HEK293 (cell line): Measurements from ENCODE around the gene TEKT5.

Experiments
- GLIS1 ChIP-seq: fragments of 450-650 bp; formaldehyde crosslinking; IDR thresholded peaks from 2 replicates; pipeline ENCODE4 v1.5.1; 2016; ENCODE audit warnings: missing biosample characterization, missing genetic modification characterization
- HOXA7 ChIP-seq: sonication (generic); formaldehyde crosslinking; IDR thresholded peaks from 2 replicates; pipeline ENCODE4 v1.8.1; 2022; ENCODE audit warnings: missing genetic modification reagents, borderline replicate concordance
- MEIS1 ChIP-seq: sonication (generic); formaldehyde crosslinking; IDR thresholded peaks from 2 replicates; pipeline ENCODE4 v1.8.1; 2022; ENCODE audit warnings: missing genetic modification reagents, mild to moderate bottlenecking, borderline replicate concordance
- OVOL3 ChIP-seq: fragments of 450-650 bp; formaldehyde crosslinking; IDR thresholded peaks from 2 replicates; pipeline ENCODE4 v1.5.1; 2016; ENCODE audit warnings: missing biosample characterization, missing genetic modification characterization
- PRDM2 ChIP-seq: fragments of 450-650 bp; formaldehyde crosslinking; IDR thresholded peaks from 2 replicates; pipeline ENCODE4 v1.5.1; 2016; ENCODE audit warnings: missing biosample characterization, missing genetic modification characterization, borderline replicate concordance
- RBAK ChIP-seq: fragments of 450-650 bp; formaldehyde crosslinking; IDR thresholded peaks from 2 replicates; pipeline ENCODE4 v1.5.1; 2016; ENCODE audit warnings: missing biosample characterization, missing genetic modification characterization
- SALL2 ChIP-seq: fragments of 450-650 bp; formaldehyde crosslinking; IDR thresholded peaks from 2 replicates; pipeline ENCODE4 v1.5.0; 2017; ENCODE audit warnings: missing biosample characterization, mild to moderate bottlenecking, missing genetic modification characterization, borderline replicate concordance
- ZBTB11 ChIP-seq: fragments of 450-650 bp; formaldehyde crosslinking; conservative IDR thresholded peaks from 2 replicates; pipeline ENCODE4 v1.5.1; 2016; ENCODE audit warnings: low read depth, missing biosample characterization, missing genetic modification characterization
- ZFP3 ChIP-seq: fragments of 450-650 bp; formaldehyde crosslinking; IDR thresholded peaks from 2 replicates; pipeline ENCODE4 v1.5.1; 2016; ENCODE audit warnings: low read depth, missing biosample characterization, missing genetic modification characterization
- ZNF121 ChIP-seq: fragments of 450-650 bp; formaldehyde crosslinking; IDR thresholded peaks from 2 replicates; pipeline ENCODE4 v1.5.1; 2016; ENCODE audit warnings: missing biosample characterization, missing genetic modification characterization
- ZNF169 ChIP-seq: fragments of 450-650 bp; formaldehyde crosslinking; IDR thresholded peaks from 2 replicates; pipeline ENCODE4 v1.5.1; 2016; ENCODE audit warnings: missing biosample characterization, missing genetic modification characterization
- ZNF280D ChIP-seq: fragments of 450-650 bp; formaldehyde crosslinking; IDR thresholded peaks from 2 replicates; pipeline ENCODE4 v1.5.1; 2016; ENCODE audit warnings: missing biosample characterization, missing genetic modification characterization
- ZNF354C ChIP-seq: fragments of 450-650 bp; formaldehyde crosslinking; IDR thresholded peaks from 2 replicates; pipeline ENCODE4 v1.5.1; 2016; ENCODE audit warnings: missing biosample characterization, missing genetic modification characterization, low read depth, borderline replicate concordance
- ZNF501 ChIP-seq: fragments of 450-650 bp; formaldehyde crosslinking; IDR thresholded peaks from 2 replicates; pipeline ENCODE4 v1.5.1; 2016; ENCODE audit warnings: missing biosample characterization, missing genetic modification characterization
- ZNF529 ChIP-seq: fragments of 450-650 bp; formaldehyde crosslinking; IDR thresholded peaks from 2 replicates; pipeline ENCODE4 v1.5.1; 2017; ENCODE audit warnings: missing genetic modification characterization, missing biosample characterization; ENCODE audit not compliant: insufficient replicate concordance
- ZNF623 ChIP-seq: fragments of 450-650 bp; formaldehyde crosslinking; IDR thresholded peaks from 2 replicates; pipeline ENCODE4 v1.5.1; 2016; ENCODE audit warnings: missing biosample characterization, missing genetic modification characterization
- ZNF654 ChIP-seq: fragments of 450-650 bp; formaldehyde crosslinking; IDR thresholded peaks from 2 replicates; pipeline ENCODE4 v1.5.1; 2016; ENCODE audit warnings: low read depth, missing biosample characterization, missing genetic modification characterization
- ZNF791 ChIP-seq: fragments of 450-650 bp; formaldehyde crosslinking; IDR thresholded peaks from 2 replicates; pipeline ENCODE4 v1.5.1; 2016; ENCODE audit warnings: missing biosample characterization, missing genetic modification characterization
- ZNF830 ChIP-seq: fragments of 450-650 bp; IDR thresholded peaks from 2 replicates; pipeline ENCODE4 v1.5.0; 2018; ENCODE audit warnings: missing biosample characterization, missing genetic modification characterization, low read depth, mild to moderate bottlenecking, moderate library complexity
- ZXDB ChIP-seq: fragments of 450-650 bp; formaldehyde crosslinking; IDR thresholded peaks from 2 replicates; pipeline ENCODE4 v1.5.1; 2016; ENCODE audit warnings: missing biosample characterization, missing genetic modification characterization
- TF ChIP-seq, protein P1 (sequence below): fragments of 450-650 bp; formaldehyde crosslinking; IDR thresholded peaks from 2 replicates; pipeline ENCODE4 v1.5.1; 2016; ENCODE audit warnings: missing biosample characterization, missing genetic modification characterization
- TF ChIP-seq, protein P2 (sequence below): fragments of 450-650 bp; formaldehyde crosslinking; IDR thresholded peaks from 2 replicates; pipeline ENCODE4 v1.5.1; 2016; ENCODE audit warnings: missing biosample characterization, missing genetic modification characterization

Gene TEKT5

DNA sequence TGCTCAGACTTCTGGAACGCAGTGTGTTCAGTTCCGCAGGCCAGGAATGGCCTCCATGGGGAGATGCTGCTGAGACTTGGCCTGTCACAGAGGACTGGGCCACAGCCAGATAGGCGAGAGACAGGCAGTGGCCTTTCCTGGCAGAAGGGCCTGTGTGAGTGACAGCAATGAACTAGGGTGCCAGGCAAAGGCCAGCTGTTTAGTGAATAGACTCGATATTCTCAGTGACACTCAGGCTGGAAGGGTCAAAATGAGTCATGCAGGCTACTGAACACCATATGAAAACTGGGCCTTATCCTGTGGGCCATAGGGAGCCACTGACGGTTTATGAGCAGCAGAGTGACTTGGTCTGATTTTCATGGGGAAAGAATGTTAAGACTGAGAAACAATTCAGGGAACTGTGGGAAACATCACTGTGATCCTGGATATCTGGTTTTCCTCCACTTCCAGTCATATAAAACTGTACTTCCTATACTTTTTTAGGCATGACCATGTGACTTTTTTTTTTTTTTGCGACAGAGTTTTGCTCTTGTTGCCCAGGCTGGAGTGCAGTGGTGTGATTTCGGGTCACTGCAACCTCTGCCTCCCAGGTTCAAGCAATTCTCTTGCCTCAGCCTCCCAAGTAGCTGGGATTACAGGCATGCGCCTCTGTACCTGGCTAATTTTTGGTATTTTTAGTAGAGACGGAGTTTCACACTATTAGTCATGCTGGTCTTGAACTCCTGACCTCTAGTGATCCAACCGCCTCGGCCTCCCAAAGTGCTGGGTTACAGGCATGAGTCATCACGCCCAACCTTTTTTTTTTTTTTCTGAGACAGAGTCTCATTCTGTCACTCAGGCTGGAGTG, 43.7 kb upstream of the TEKT5 start (continued):
- TF ChIP-seq ZNF830 (tag by site-specific recombination), result no peak
- no peak for TF ChIP-seq ZNF121 (tag by site-specific recombination)
- TF ChIP-seq HOXA7 (CRISPR knock-in tag), result no peak
- no peak for TF ChIP-seq ZFP3 (tag by site-specific recombination)
- TF ChIP-seq SALL2 (tag by site-specific recombination), result no peak
- no peak for TF ChIP-seq ZNF529
- TF ChIP-seq ZNF280D (tag by site-specific recombination), result no peak
- TF ChIP-seq, protein P1, sequence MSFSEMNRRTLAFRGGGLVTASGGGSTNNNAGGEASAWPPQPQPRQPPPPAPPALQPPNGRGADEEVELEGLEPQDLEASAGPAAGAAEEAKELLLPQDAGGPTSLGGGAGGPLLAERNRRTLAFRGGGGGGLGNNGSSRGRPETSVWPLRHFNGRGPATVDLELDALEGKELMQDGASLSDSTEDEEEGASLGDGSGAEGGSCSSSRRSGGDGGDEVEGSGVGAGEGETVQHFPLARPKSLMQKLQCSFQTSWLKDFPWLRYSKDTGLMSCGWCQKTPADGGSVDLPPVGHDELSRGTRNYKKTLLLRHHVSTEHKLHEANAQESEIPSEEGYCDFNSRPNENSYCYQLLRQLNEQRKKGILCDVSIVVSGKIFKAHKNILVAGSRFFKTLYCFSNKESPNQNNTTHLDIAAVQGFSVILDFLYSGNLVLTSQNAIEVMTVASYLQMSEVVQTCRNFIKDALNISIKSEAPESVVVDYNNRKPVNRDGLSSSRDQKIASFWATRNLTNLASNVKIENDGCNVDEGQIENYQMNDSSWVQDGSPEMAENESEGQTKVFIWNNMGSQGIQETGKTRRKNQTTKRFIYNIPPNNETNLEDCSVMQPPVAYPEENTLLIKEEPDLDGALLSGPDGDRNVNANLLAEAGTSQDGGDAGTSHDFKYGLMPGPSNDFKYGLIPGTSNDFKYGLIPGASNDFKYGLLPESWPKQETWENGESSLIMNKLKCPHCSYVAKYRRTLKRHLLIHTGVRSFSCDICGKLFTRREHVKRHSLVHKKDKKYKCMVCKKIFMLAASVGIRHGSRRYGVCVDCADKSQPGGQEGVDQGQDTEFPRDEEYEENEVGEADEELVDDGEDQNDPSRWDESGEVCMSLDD (tag by site-specific recombination), result 0 out of 2 replicates have a peak, but pooled peaks have one; percentile 38
- TF ChIP-seq ZBTB11, result no peak
- no peak for TF ChIP-seq ZNF501
- TF ChIP-seq ZNF623 (tag by site-specific recombination), result no peak
- TF ChIP-seq ZNF654 (tag by site-specific recombination), result 0 out of 2 replicates have a peak, but pooled peaks have one; percentile 16
- TF ChIP-seq ZNF354C (tag by site-specific recombination), result no peak
- no peak for TF ChIP-seq ZNF791 (tag by site-specific recombination)
- no peak for TF ChIP-seq PRDM2 (tag by site-specific recombination)
- TF ChIP-seq ZXDB, result peak; percentile 54
- 0 out of 2 replicates have a peak, but pooled peaks have one; percentile 36 for TF ChIP-seq OVOL3 (tag by site-specific recombination)
- TF ChIP-seq RBAK (tag by site-specific recombination), result no peak
- TF ChIP-seq, protein P2, sequence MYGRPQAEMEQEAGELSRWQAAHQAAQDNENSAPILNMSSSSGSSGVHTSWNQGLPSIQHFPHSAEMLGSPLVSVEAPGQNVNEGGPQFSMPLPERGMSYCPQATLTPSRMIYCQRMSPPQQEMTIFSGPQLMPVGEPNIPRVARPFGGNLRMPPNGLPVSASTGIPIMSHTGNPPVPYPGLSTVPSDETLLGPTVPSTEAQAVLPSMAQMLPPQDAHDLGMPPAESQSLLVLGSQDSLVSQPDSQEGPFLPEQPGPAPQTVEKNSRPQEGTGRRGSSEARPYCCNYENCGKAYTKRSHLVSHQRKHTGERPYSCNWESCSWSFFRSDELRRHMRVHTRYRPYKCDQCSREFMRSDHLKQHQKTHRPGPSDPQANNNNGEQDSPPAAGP, result peak; percentile 91
- peak; percentile 83 for TF ChIP-seq GLIS1
- no peak for TF ChIP-seq ZNF169 (tag by site-specific recombination)
- TF ChIP-seq MEIS1 (CRISPR knock-in tag), result peak; percentile 45; the same call in 1 of the 2 replicates
